Tibial nerve (tissue), 4 donors: Measurements from ENCODE around the gene SLC25A39. TPM values are rescaled to one million over a fixed set of nuclear protein-coding genes. Genes with fewer than 3 reads are reported as not detected.

Experiments
- DNase-seq, 2 donors: peaks; one replicate each; pipeline ENCODE4 v3.0.0-alpha.2; 2019; ENCODE audit warnings: low spot score in 2 of 2
- H3K27ac ChIP-seq, 4 donors: fragments of 200-600 bp; sonication (generic) in 3 of 4; one replicate each; pipeline ENCODE4 v1.5.1; 2017 to 2019; ENCODE audit warnings: mild to moderate bottlenecking in 1 of 4
- H3K27me3 ChIP-seq, 2 donors: fragments of 200-600 bp; sonication (generic) in 1 of 2; one replicate each; pipeline versions ENCODE4 v1.5.1 to v1.6.0; 2017 to 2019
- H3K36me3 ChIP-seq, 3 donors: fragments of 200-600 bp; sonication (generic); one replicate each; pipeline ENCODE4 v1.5.1; 2018 to 2019
- H3K4me1 ChIP-seq, 4 donors: fragments of 200-600 bp; sonication (generic) in 3 of 4; one replicate each; pipeline ENCODE4 v1.5.1; 2017 to 2019
- H3K4me3 ChIP-seq, 4 donors: fragments of 200-600 bp; sonication (generic) in 3 of 4; one replicate each; pipeline ENCODE4 v1.5.1; 2017 to 2019; ENCODE audit warnings: mild to moderate bottlenecking in 1 of 4, moderate library complexity in 1 of 4
- H3K9me3 ChIP-seq, 4 donors: fragments of 200-600 bp; sonication (generic) in 3 of 4; one replicate each; pipeline ENCODE4 v1.5.1; 2017 to 2019
- EP300 ChIP-seq, 2 donors: sonication (generic); formaldehyde crosslinking; IDR thresholded peaks; one replicate each; pipeline ENCODE4 v1.6.1; 2017; ENCODE audit warnings: antibody characterized with exemption in 2 of 2, mild to moderate bottlenecking in 1 of 2
- POLR2A ChIP-seq, 2 donors: fragments of 450-650 bp; IDR thresholded peaks; one replicate each; pipeline ENCODE4 v1.6.1; 2017; ENCODE audit warnings: antibody characterized with exemption in 2 of 2, mild to moderate bottlenecking in 2 of 2, moderate library complexity in 2 of 2
- WGBS, 2 donors: methylation state at CpG; one replicate each; pipeline ENCODE4 v1.1.5; 2018; 5-methylcytosine and 5-hydroxymethylcytosine counted together
- total RNA-seq, 4 donors: library from RNA; depleted of rRNA; stranded (reverse); fragments of >200 nt; gene quantifications; one replicate each; pipeline ENCODE4 v1.1.0, GENCODE V29; 2016
- TF ChIP-seq, protein P1 (sequence below), 5 experiments: fragments of 200-600 bp in 3 of 5; fragments of 450-650 bp in 2 of 5; sonication (generic) in 3 of 5; IDR thresholded peaks; one replicate each; pipeline ENCODE4 v1.5.1; 2016 to 2019; ENCODE audit warnings: antibody characterized with exemption in 5 of 5, mild to moderate bottlenecking in 3 of 5, moderate library complexity in 2 of 5

SLC25A39 gene
- total RNA-seq, 4 donors from 2014 or later = 51.3 to 99.0 (median 70.9) TPM

DNA sequence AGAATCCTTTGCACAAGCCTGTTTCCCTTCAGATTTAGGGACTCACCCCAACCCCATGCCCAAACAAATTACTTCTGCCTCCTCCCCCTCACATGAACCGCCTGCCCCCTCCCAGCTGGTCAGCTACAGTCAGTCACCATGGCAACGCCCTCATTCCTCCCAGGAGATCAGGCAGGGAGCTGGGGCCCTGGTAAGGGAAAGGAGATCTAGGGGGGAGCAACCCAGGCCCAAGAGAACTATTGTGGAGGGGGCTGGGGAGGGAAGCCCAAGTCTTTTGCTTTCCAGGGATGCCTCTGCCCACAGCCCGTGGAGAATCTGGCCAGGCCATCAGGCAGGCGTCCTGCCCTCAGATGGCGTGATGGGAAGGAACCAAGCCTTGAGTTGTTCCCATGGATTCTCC lies 36.2 kb upstream of the SLC25A39 start:
- Histone ChIP-seq H3K27ac (no peak overlapping the region), H3K4me3 (no peak overlapping the region), H3K27me3 (peaks cover 0 to 12% of the 10 kb centered on the region in 2 donors), H3K9me3 (no peaks in the 10 kb centered on the region), H3K4me1 (peaks cover 0 to 38% (median 17%) of the 10 kb centered on the region in 4 donors), H3K36me3 (no peaks in the 10 kb centered on the region)
- TF ChIP-seq, protein P1, sequence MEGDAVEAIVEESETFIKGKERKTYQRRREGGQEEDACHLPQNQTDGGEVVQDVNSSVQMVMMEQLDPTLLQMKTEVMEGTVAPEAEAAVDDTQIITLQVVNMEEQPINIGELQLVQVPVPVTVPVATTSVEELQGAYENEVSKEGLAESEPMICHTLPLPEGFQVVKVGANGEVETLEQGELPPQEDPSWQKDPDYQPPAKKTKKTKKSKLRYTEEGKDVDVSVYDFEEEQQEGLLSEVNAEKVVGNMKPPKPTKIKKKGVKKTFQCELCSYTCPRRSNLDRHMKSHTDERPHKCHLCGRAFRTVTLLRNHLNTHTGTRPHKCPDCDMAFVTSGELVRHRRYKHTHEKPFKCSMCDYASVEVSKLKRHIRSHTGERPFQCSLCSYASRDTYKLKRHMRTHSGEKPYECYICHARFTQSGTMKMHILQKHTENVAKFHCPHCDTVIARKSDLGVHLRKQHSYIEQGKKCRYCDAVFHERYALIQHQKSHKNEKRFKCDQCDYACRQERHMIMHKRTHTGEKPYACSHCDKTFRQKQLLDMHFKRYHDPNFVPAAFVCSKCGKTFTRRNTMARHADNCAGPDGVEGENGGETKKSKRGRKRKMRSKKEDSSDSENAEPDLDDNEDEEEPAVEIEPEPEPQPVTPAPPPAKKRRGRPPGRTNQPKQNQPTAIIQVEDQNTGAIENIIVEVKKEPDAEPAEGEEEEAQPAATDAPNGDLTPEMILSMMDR (IDR thresholded peaks at IDR 0.05) = no peak
- TF ChIP-seq EP300 (IDR thresholded peaks at IDR 0.05) (no peak), POLR2A (IDR thresholded peaks at IDR 0.05) (no peak)
- DNase-seq = no peak
- 33 to 38% methylated on average over 5 of the region's 5 CpGs for WGBS, 2 donors

DNA sequence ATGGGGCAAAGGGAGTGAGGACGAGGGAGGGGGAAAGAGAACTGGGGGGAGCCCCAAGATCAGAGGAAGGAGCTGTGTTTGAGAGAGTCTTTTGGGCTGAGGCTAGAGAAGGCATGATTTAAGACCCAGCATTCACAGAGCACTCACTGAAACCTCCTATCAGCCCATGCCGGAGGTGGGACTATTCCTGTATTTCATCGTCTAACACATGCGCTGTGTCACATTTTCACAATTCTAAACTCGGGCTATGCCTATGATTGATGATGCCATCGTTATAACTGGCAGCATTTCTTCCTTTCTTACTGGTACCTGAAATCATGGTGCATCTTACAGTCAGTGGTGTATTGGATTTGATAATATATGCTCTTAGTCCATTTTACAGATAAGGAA lies 35.5 kb upstream of the SLC25A39 start:
- H3K4me3 ChIP-seq = no peak overlapping the region
- no peaks in the 10 kb centered on the region for H3K9me3 ChIP-seq
- H3K36me3 ChIP-seq = no peaks in the 10 kb centered on the region
- H3K4me1 ChIP-seq = peaks cover 0 to 38% (median 17%) of the 10 kb centered on the region in 4 donors
- WGBS, 2 donors = 60 to 67% methylated on average over 6 of the region's 6 CpGs
- H3K27ac ChIP-seq = no peak overlapping the region
- no peak for DNase-seq
- H3K27me3 ChIP-seq = peaks cover 0 to 12% of the 10 kb centered on the region in 2 donors
- TF ChIP-seq, protein P1 (IDR thresholded peaks at IDR 0.05) = no peak
- TF ChIP-seq POLR2A (IDR thresholded peaks at IDR 0.05) (no peak), EP300 (IDR thresholded peaks at IDR 0.05) (no peak)

GRCh38 chr17:44359458-44360143 lies 35.0 kb upstream of the SLC25A39 start:
- WGBS, 2 donors = 85 to 87% methylated on average over 12 to 14 of the region's 14 CpGs
- no peak for DNase-seq

GRCh38 chr17:44359006-44359405 lies 34.4 kb upstream of the SLC25A39 start:
- H3K9me3 ChIP-seq = no peaks in the 10 kb centered on the region
- TF ChIP-seq, protein P1 (IDR thresholded peaks at IDR 0.05) = no peak
- no peak for TF ChIP-seq EP300 (IDR thresholded peaks at IDR 0.05)
- TF ChIP-seq POLR2A (IDR thresholded peaks at IDR 0.05) = no peak
- H3K36me3 ChIP-seq = no peaks in the 10 kb centered on the region
- no peak overlapping the region for H3K4me3 ChIP-seq
- H3K27me3 ChIP-seq = peaks cover 0 to 12% of the 10 kb centered on the region in 2 donors
- H3K4me1 ChIP-seq = peaks cover 0 to 35% (median 17%) of the 10 kb centered on the region in 4 donors
- 73 to 74% methylated on average over 6 of the region's 6 CpGs for WGBS, 2 donors
- DNase-seq = no peak
- H3K27ac ChIP-seq = no peak overlapping the region

More at GRCh38 chr17:44359458-44360143, 35.0 kb upstream of the SLC25A39 start:
- H3K27ac ChIP-seq = no peak overlapping the region
- H3K36me3 ChIP-seq = no peaks in the 10 kb centered on the region
- no peaks in the 10 kb centered on the region for H3K9me3 ChIP-seq
- peaks cover 0 to 38% (median 17%) of the 10 kb centered on the region in 4 donors for H3K4me1 ChIP-seq
- no peak overlapping the region for H3K4me3 ChIP-seq
- TF ChIP-seq, protein P1 (IDR thresholded peaks at IDR 0.05) = no peak
- TF ChIP-seq EP300 (IDR thresholded peaks at IDR 0.05) (no peak), POLR2A (IDR thresholded peaks at IDR 0.05) (no peak)
- peaks cover 0 to 12% of the 10 kb centered on the region in 2 donors for H3K27me3 ChIP-seq

DNA sequence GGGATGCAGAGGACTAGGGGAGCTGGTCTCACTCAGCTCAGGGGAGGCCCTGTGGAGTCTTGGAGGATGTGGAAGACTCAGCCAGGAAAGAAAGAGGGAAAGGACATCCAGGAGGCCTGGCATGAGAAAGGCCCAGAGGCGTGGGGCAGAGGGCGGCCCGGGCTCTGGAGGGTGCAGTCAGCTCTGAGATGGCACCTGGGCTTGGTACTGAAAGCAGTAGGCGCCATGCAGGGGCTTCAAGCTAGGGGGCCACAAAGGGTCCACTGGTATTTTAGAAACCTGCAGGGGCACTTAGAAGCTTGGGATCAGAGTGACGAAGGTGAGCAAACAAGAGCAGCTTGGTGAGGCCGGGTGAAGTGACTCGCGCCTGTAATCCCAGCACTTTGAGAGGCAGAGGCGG lies 33.4 kb upstream of the SLC25A39 start:
- 88 to 91% methylated on average over 9 of the region's 9 CpGs for WGBS, 2 donors
- Histone ChIP-seq H3K36me3 (peaks cover 0 to 6% (median 0%) of the 10 kb centered on the region in 3 donors), H3K4me3 (no peak overlapping the region), H3K9me3 (no peaks in the 10 kb centered on the region), H3K27ac (no peak overlapping the region), H3K4me1 (peaks cover 0 to 28% (median 15%) of the 10 kb centered on the region in 4 donors), H3K27me3 (peaks cover 0 to 9% of the 10 kb centered on the region in 2 donors)
- DNase-seq = no peak
- no peak for TF ChIP-seq EP300 (IDR thresholded peaks at IDR 0.05)
- TF ChIP-seq POLR2A (IDR thresholded peaks at IDR 0.05) = no peak
- TF ChIP-seq, protein P1 (IDR thresholded peaks at IDR 0.05) = no peak
